ENCODE measurements around the gene PCSK5. TPM values are rescaled to one million over a fixed set of nuclear protein-coding genes. Genes with fewer than 3 reads are reported as not detected.

PCSK5 gene
- total RNA-seq, 1 donor from 2014 or later = 30.7 TPM

DNA sequence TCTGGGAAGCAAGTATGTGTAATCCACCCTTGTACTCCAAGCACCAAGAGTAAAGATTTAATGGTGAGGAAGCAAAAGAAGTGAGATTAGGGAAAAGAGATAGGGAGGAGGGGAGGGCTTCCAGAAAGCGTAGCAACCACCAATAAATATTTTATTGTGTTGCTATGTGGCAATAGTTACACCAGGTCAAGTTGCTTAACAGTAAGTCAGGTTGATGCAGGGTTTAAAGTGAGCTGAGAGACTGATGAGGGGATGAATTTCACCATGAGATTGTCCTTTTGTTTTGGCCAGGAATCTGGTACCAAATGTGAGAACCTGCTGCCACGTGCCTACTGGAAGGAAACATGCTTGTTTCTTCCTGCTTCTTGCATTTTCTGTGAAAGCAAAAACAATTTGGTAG lies 62.7 kb downstream of the PCSK5 start:
- H3K9me3 Mint-ChIP-seq = no peaks in the 10 kb centered on the region
- H3K4me1 Mint-ChIP-seq (ENCODE audit: unreplicated experiment) = peaks cover 7% of the 10 kb centered on the region
- TF ChIP-seq CTCF (conservative IDR thresholded peaks at IDR 0.05) = no peak
- no peak for DNase-seq (ENCODE audit: extremely low spot score, unreplicated experiment)
- H3K4me3 Mint-ChIP-seq = no peak overlapping the region
- no peaks in the 10 kb centered on the region for H3K27me3 Mint-ChIP-seq
- peaks cover 16% of the 10 kb centered on the region for H3K36me3 Mint-ChIP-seq
- peak overlapping the region; percentile 38 for H3K27ac Mint-ChIP-seq

- peaks cover 19% of the 10 kb centered on the region for H3K4me1 Mint-ChIP-seq (ENCODE audit: unreplicated experiment)
These were observed 65.7 kb downstream of the PCSK5 start for GRCh38 chr9:75956161-75956560.

GRCh38 chr9:75957116-75957515 lies 66.6 kb downstream of the PCSK5 start:
- Mint-ChIP-seq H3K4me3 (no peak overlapping the region), H3K4me1 (ENCODE audit: unreplicated experiment) (peaks cover 19% of the 10 kb centered on the region), H3K9me3 (no peaks in the 10 kb centered on the region), H3K27me3 (no peaks in the 10 kb centered on the region), H3K36me3 (peaks cover under 1% of the 10 kb centered on the region), H3K27ac (no peak overlapping the region)
- no peak for DNase-seq (ENCODE audit: extremely low spot score, unreplicated experiment)
- no peak for TF ChIP-seq CTCF (conservative IDR thresholded peaks at IDR 0.05)

More at GRCh38 chr9:75956161-75956560, 65.7 kb downstream of the PCSK5 start:
- Mint-ChIP-seq H3K36me3 (peaks cover 5% of the 10 kb centered on the region), H3K4me3 (no peak overlapping the region), H3K27me3 (no peaks in the 10 kb centered on the region), H3K27ac (no peak overlapping the region), H3K9me3 (no peaks in the 10 kb centered on the region)
- no peak for TF ChIP-seq CTCF (conservative IDR thresholded peaks at IDR 0.05)
- DNase-seq (ENCODE audit: extremely low spot score, unreplicated experiment) = no peak

GRCh38 chr9:75958226-75958625 lies 67.8 kb downstream of the PCSK5 start:
- H3K4me1 Mint-ChIP-seq (ENCODE audit: unreplicated experiment) = peaks cover 15% of the 10 kb centered on the region
- no peak overlapping the region for H3K27ac Mint-ChIP-seq
- H3K27me3 Mint-ChIP-seq = no peaks in the 10 kb centered on the region
- H3K36me3 Mint-ChIP-seq = no peaks in the 10 kb centered on the region
- H3K4me3 Mint-ChIP-seq = no peak overlapping the region
- no peak for TF ChIP-seq CTCF (conservative IDR thresholded peaks at IDR 0.05)
- no peaks in the 10 kb centered on the region for H3K9me3 Mint-ChIP-seq
- DNase-seq (ENCODE audit: extremely low spot score, unreplicated experiment) = no peak

DNA sequence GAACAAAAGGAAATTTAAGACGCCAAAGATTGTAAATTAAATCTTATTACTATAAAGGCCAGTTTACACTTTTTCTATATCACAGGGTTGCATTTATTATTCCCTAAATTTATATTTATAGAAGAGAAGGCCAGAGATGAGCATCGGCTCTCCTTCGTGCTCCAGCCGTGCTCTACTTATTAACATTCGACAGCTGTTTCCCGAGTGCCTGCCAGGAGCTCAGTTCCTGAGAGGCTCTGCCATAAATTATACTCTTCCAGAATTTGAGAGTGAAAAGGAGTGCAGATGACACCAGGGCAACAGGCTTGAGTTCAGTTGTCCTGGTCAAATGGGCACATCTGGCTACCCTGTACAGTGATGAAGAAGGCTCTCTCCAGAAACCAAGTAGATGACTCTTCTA lies 70.1 kb downstream of the PCSK5 start:
- Mint-ChIP-seq H3K27me3 (no peaks in the 10 kb centered on the region), H3K27ac (no peak overlapping the region), H3K36me3 (no peaks in the 10 kb centered on the region), H3K4me3 (no peak overlapping the region), H3K4me1 (ENCODE audit: unreplicated experiment) (peaks cover 12% of the 10 kb centered on the region), H3K9me3 (no peaks in the 10 kb centered on the region)
- no peak for DNase-seq (ENCODE audit: extremely low spot score, unreplicated experiment)
- TF ChIP-seq CTCF (conservative IDR thresholded peaks at IDR 0.05) = no peak
